ENCODE measurements around the gene ADGRV1.
"Not testable (repeated sequence)": the region's sequence is repeated elsewhere in the genome, so short reads cannot be mapped to it uniquely, and the experiment has no call there.

Gene ADGRV1

GRCh38 chr5:90602681-90603080 is 44.1 kb downstream of the ADGRV1 start:
- DNase-seq = no peak

GRCh38 chr5:90606539-90606938 is 47.9 kb downstream of the ADGRV1 start:
- no peak for DNase-seq

GRCh38 chr5:90612919-90613318 is 54.3 kb downstream of the ADGRV1 start:
- DNase-seq = no peak

- no peak for DNase-seq
These were observed 54.9 kb downstream of the ADGRV1 start for GRCh38 chr5:90613459-90613858.

- no peak for DNase-seq
These were observed 55.4 kb downstream of the ADGRV1 start for GRCh38 chr5:90613918-90614504.

- DNase-seq = no peak
These were observed 56.8 kb downstream of the ADGRV1 start for GRCh38 chr5:90615355-90615754.

- DNase-seq = no peak
These were observed 59.5 kb downstream of the ADGRV1 start for GRCh38 chr5:90618071-90618470.

GRCh38 chr5:90619762-90620161 is 61.2 kb downstream of the ADGRV1 start:
- DNase-seq = not testable (repeated sequence)

- DNase-seq = no peak
These were observed 63.3 kb downstream of the ADGRV1 start for GRCh38 chr5:90621848-90622247.

- no peak for DNase-seq
These were observed 67.9 kb downstream of the ADGRV1 start for GRCh38 chr5:90626493-90626892.

- DNase-seq = no peak
These were observed 69.9 kb downstream of the ADGRV1 start for GRCh38 chr5:90628492-90628891.

- DNase-seq = no peak
These were observed 74.2 kb downstream of the ADGRV1 start for GRCh38 chr5:90632791-90633190.

- DNase-seq = no peak
These were observed 78.4 kb downstream of the ADGRV1 start for GRCh38 chr5:90636948-90637347.

- DNase-seq = no peak
These were observed 79.1 kb downstream of the ADGRV1 start for GRCh38 chr5:90637731-90638130.

- DNase-seq = no peak
These were observed 80.3 kb downstream of the ADGRV1 start for GRCh38 chr5:90638878-90639277.

- no peak for DNase-seq
These were observed 82.0 kb downstream of the ADGRV1 start for GRCh38 chr5:90640484-90641059.

GRCh38 chr5:90641528-90641927 is 82.9 kb downstream of the ADGRV1 start:
- DNase-seq = no peak

- DNase-seq = no peak
These were observed 84.2 kb downstream of the ADGRV1 start for GRCh38 chr5:90642706-90643229.

GRCh38 chr5:90644132-90644531 is 85.5 kb downstream of the ADGRV1 start:
- DNase-seq = peak; percentile 19

- no peak for DNase-seq
These were observed 86.5 kb downstream of the ADGRV1 start for GRCh38 chr5:90645024-90645610.

GRCh38 chr5:90650767-90651166 is 92.2 kb downstream of the ADGRV1 start:
- DNase-seq = no peak

GRCh38 chr5:90654215-90654614 is 95.6 kb downstream of the ADGRV1 start:
- no peak for DNase-seq

- DNase-seq = no peak
These were observed 96.8 kb downstream of the ADGRV1 start for GRCh38 chr5:90655423-90655822.

GRCh38 chr5:90657030-90657429 is 98.4 kb downstream of the ADGRV1 start:
- no peak for DNase-seq

- no peak for DNase-seq
These were observed 99.2 kb downstream of the ADGRV1 start for GRCh38 chr5:90657788-90658187.

Measured in GDM1 (cell line).